Epithelial cell of esophagus (primary cell): ENCODE data around the gene SERPINA10.

Experiments
- DNase-seq: peaks from one replicate; pipeline ENCODE4 v3.0.0; 2010; ENCODE audit warnings: low read depth
- H3K4me3 ChIP-seq: 2 replicates; pipeline ENCODE4 v1.5.1; 2011; ENCODE audit warnings: mild to moderate bottlenecking, low read length, control low read depth
- TF ChIP-seq, protein P1 (sequence below): IDR thresholded peaks from 2 replicates; pipeline ENCODE4 v1.5.1; 2011; ENCODE audit warnings: low read depth, mild to moderate bottlenecking, low read length, control low read depth, inconsistent platforms; ENCODE audit not compliant: insufficient read depth; ENCODE audit errors: missing control alignments

The SERPINA10 gene

DNA sequence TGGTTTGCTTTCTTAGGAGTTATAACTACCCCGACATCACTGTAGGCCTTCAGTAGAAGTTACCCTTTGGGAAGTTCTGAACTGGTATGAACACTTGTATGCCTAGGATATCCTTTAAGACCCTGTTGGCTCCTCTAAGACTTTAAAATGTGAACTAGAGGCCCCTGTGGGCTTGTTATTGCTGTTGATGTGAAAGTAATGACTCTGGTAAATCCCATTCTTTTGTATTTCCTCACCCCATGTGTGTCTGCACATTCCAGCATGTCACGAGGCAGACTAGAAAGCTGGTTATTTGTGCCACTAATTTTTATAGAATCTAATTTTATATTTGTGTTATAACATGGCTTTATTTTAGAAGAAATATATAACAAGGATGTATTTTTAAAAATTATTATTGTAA, 48.9 kb downstream of the SERPINA10 start:
- H3K4me3 ChIP-seq, result no peak overlapping the region
- TF ChIP-seq, protein P1, sequence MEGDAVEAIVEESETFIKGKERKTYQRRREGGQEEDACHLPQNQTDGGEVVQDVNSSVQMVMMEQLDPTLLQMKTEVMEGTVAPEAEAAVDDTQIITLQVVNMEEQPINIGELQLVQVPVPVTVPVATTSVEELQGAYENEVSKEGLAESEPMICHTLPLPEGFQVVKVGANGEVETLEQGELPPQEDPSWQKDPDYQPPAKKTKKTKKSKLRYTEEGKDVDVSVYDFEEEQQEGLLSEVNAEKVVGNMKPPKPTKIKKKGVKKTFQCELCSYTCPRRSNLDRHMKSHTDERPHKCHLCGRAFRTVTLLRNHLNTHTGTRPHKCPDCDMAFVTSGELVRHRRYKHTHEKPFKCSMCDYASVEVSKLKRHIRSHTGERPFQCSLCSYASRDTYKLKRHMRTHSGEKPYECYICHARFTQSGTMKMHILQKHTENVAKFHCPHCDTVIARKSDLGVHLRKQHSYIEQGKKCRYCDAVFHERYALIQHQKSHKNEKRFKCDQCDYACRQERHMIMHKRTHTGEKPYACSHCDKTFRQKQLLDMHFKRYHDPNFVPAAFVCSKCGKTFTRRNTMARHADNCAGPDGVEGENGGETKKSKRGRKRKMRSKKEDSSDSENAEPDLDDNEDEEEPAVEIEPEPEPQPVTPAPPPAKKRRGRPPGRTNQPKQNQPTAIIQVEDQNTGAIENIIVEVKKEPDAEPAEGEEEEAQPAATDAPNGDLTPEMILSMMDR, result no peak
- DNase-seq, result no peak

DNA sequence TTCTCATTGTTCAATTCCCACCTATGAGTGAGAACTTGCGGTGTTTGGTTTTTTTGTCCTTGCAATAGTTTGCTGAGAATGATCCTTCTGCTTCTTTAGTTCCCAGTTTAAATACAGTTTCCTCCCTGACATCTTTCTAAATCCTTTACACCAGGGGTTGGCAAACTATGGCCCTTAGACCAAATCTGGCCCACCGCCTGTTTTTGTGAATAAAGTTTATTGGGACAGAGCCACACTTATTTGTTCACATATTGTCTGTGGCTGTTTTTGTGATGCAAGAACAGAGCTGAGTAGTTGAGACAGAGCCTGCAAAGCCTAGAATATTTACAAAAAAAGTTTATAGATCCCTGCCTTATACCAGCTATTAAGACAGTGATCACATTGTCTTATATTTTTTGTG, 53.7 kb downstream of the SERPINA10 start:
- DNase-seq, result no peak
- H3K4me3 ChIP-seq, result no peak overlapping the region
- TF ChIP-seq, protein P1, result no peak

DNA sequence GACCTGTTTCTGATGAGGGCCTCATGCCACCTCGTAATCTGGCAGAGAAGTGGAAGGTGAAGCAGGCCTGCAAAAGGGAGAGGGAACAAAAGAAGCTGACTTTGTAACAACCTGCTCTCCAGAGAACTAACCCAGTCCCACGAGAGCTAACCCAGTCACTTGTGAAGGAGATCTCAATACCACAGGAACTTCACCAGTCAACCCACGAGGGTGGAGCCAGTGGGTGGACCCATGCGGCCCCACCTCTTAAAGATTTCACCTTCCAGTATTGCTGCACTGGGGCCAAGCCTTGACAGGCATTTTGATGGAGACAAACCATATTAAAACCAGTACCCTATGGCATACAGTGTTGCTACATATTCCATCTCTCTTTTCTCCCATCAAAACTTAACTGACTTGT, 55.1 kb downstream of the SERPINA10 start:
- TF ChIP-seq, protein P1, result no peak
- DNase-seq, result no peak
- no peak overlapping the region for H3K4me3 ChIP-seq

DNA sequence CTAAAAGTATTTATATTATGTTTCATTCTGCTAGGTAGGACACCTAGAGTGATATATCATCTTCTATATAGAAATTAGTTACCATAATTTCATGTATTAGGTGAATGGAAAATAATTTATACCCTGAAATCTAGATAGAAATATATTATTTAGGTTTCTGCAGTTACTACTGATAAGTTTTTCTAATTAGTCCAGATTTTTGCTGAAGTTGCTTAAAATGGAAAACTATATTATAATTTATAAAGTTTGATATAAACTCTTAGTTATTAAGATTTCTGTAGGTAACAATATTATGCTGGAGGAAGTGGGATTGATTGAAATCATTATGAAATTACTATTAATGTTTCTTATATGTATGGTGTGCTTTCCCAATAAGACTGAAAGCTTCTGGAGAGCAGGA, 56.0 kb downstream of the SERPINA10 start:
- H3K4me3 ChIP-seq, result no peak overlapping the region
- TF ChIP-seq, protein P1, result no peak
- no peak for DNase-seq
